ENCODE results near the gene LTBP1.

- TF ChIP-seq CTCF (conservative IDR thresholded peaks at IDR 0.05 in 1 of 2, IDR thresholded peaks at IDR 0.05 in 1 of 2; ENCODE audit: extremely low read depth in 1 of 2, insufficient read depth in 1 of 2, low read depth in 1 of 2, low read length in 2 of 2) (peak; percentile 40 to 47), EZH2 (IDR thresholded peaks at IDR 0.05; ENCODE audit: borderline replicate concordance, low read length) (no peak)
These were observed 466.2 kb downstream of the LTBP1 start for GRCh38 chr2:33412920-33413319.
